Uterus (tissue), 2 donors: ENCODE data around the gene IQSEC3.

ENCODE experiments used
- POLR2A ChIP-seq, 2 donors: fragments of 450-650 bp; IDR thresholded peaks; one replicate each; pipeline ENCODE4 v1.6.1; 2016; ENCODE audit warnings: antibody characterized with exemption in 2 of 2, mild to moderate bottlenecking in 1 of 2, moderate library complexity in 1 of 2
- TF ChIP-seq, protein P1 (sequence below), 4 experiments: fragments of 200-600 bp in 2 of 4; fragments of 450-650 bp in 2 of 4; sonication (generic) in 2 of 4; IDR thresholded peaks; one replicate each; pipeline ENCODE4 v1.5.1; 2016 to 2019; ENCODE audit warnings: antibody characterized with exemption in 4 of 4, mild to moderate bottlenecking in 2 of 4, moderate library complexity in 1 of 4

DNA sequence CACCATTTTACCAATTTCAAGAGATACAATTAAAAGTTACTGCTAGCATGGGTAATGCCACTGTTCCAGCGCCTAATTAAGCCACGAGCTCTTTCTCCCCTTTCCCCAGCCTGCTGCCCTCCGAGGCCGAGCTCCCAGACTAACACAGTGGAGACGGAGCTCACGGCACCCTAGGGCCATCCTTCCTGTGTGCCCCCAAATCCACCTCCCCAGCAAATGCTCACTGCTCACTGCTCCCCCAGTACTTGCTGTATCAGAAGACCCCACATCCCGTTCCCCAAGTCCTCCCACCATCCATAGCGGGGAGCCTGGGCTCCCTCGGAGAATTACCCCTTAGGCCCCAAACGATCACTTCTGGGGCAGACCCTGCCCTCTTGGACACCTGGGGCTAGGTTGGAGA, 104.7 kb downstream of the IQSEC3 start:
- TF ChIP-seq, protein P1, sequence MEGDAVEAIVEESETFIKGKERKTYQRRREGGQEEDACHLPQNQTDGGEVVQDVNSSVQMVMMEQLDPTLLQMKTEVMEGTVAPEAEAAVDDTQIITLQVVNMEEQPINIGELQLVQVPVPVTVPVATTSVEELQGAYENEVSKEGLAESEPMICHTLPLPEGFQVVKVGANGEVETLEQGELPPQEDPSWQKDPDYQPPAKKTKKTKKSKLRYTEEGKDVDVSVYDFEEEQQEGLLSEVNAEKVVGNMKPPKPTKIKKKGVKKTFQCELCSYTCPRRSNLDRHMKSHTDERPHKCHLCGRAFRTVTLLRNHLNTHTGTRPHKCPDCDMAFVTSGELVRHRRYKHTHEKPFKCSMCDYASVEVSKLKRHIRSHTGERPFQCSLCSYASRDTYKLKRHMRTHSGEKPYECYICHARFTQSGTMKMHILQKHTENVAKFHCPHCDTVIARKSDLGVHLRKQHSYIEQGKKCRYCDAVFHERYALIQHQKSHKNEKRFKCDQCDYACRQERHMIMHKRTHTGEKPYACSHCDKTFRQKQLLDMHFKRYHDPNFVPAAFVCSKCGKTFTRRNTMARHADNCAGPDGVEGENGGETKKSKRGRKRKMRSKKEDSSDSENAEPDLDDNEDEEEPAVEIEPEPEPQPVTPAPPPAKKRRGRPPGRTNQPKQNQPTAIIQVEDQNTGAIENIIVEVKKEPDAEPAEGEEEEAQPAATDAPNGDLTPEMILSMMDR (IDR thresholded peaks at IDR 0.05), result no peak
- no peak for TF ChIP-seq POLR2A (IDR thresholded peaks at IDR 0.05)
